ENCODE results near the gene RASSF3.

DNA sequence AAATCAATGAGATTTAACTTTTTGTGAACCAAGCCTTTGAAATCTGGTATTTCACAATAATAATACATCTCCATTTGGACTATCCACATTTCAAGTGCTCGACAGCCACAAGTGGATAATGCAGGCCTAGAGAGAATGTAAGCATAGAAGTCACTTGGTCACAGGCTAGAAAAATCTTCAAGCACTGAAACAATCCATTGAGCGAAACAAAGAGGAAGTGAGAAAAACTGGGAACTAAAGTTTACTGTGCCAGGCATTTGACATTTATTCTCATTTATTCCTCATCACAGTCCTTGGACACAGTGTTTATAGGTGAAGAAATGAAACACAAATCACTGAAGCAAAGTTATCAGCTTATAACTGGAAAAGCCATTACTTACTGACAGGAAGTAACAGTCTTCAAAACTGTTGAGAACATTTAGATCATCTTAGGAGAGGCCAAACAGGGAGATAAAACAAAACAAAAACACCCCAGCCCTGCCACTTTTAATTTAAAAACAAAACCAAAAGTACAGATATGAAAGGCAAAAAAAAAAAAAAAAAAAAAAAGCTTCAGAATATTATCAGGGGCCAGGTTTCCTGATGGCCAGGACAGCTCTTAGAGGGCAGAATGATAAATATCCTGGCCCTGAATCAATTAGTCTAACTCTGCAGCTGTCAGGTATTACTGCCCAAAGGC lies 119.8 kb downstream of the RASSF3 start:
- TF ChIP-seq, protein P1, sequence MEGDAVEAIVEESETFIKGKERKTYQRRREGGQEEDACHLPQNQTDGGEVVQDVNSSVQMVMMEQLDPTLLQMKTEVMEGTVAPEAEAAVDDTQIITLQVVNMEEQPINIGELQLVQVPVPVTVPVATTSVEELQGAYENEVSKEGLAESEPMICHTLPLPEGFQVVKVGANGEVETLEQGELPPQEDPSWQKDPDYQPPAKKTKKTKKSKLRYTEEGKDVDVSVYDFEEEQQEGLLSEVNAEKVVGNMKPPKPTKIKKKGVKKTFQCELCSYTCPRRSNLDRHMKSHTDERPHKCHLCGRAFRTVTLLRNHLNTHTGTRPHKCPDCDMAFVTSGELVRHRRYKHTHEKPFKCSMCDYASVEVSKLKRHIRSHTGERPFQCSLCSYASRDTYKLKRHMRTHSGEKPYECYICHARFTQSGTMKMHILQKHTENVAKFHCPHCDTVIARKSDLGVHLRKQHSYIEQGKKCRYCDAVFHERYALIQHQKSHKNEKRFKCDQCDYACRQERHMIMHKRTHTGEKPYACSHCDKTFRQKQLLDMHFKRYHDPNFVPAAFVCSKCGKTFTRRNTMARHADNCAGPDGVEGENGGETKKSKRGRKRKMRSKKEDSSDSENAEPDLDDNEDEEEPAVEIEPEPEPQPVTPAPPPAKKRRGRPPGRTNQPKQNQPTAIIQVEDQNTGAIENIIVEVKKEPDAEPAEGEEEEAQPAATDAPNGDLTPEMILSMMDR (IDR thresholded peaks at IDR 0.05), result no peak
- TF ChIP-seq POLR2A (IDR thresholded peaks at IDR 0.05), result no peak
